ENCODE data around the gene SPDYE4. TPM values are rescaled to one million over a fixed set of nuclear protein-coding genes. Genes with fewer than 3 reads are reported as not detected.

Gene SPDYE4
- total and polyA plus RNA-seq, 9 donors, result not detected

GRCh38 chr17:8803531-8804420, 45.4 kb upstream of the SPDYE4 start:
- no peak for TF ChIP-seq POLR2A (IDR thresholded peaks at IDR 0.05)
- TF ChIP-seq EP300 (IDR thresholded peaks at IDR 0.05), result no peak
- no peak for TF ChIP-seq CTCF (IDR thresholded peaks at IDR 0.05)
- Histone ChIP-seq H3K36me3 (no peaks in the 10 kb centered on the region), H3K27ac (no peak overlapping the region), H3K4me3 (no peak overlapping the region), H3K4me1 (ENCODE audit: insufficient read depth) (no peaks in the 10 kb centered on the region), H3K27me3 (no peaks in the 10 kb centered on the region), H3K9me3 (no peaks in the 10 kb centered on the region)
- no peak for DNase-seq
- intact Hi-C loops (cut with DNase I), result no loop called here
- WGBS, 3 donors, result 68 to 73% (median 71%) methylated on average over 19 of the region's 19 CpGs

- Histone ChIP-seq H3K36me3 (no peaks in the 10 kb centered on the region), H3K4me1 (ENCODE audit: insufficient read depth) (no peaks in the 10 kb centered on the region), H3K9me3 (no peaks in the 10 kb centered on the region), H3K27ac (no peak overlapping the region), H3K27me3 (no peaks in the 10 kb centered on the region), H3K4me3 (no peak overlapping the region)
- no peak for TF ChIP-seq CTCF (IDR thresholded peaks at IDR 0.05)
- no peak for TF ChIP-seq EP300 (IDR thresholded peaks at IDR 0.05)
- TF ChIP-seq POLR2A (IDR thresholded peaks at IDR 0.05), result no peak
- DNase-seq, result no peak
- intact Hi-C loops (cut with DNase I), result no loop called here
- WGBS, 3 donors, result 83 to 89% (median 85%) methylated on average over 6 of the region's 6 CpGs
Observed at GRCh38 chr17:8801135-8801840, 42.9 kb upstream of the SPDYE4 start.

GRCh38 chr17:8800656-8801055, 42.3 kb upstream of the SPDYE4 start:
- H3K9me3 ChIP-seq, result no peaks in the 10 kb centered on the region
- H3K4me1 ChIP-seq (ENCODE audit: insufficient read depth), result no peaks in the 10 kb centered on the region
- H3K36me3 ChIP-seq, result no peaks in the 10 kb centered on the region
- intact Hi-C loops (cut with DNase I), result no loop called here
- no peak overlapping the region for H3K4me3 ChIP-seq
- no peak overlapping the region for H3K27ac ChIP-seq
- WGBS, 3 donors, result 74 to 82% (median 77%) methylated on average over 2 of the region's 2 CpGs
- DNase-seq, result no peak
- H3K27me3 ChIP-seq, result no peaks in the 10 kb centered on the region
- TF ChIP-seq EP300 (IDR thresholded peaks at IDR 0.05), result no peak
- TF ChIP-seq POLR2A (IDR thresholded peaks at IDR 0.05), result no peak
- no peak for TF ChIP-seq CTCF (IDR thresholded peaks at IDR 0.05)

- Histone ChIP-seq H3K27ac (no peak overlapping the region), H3K27me3 (no peaks in the 10 kb centered on the region), H3K4me3 (no peak overlapping the region), H3K9me3 (no peaks in the 10 kb centered on the region), H3K4me1 (ENCODE audit: insufficient read depth) (no peaks in the 10 kb centered on the region), H3K36me3 (no peaks in the 10 kb centered on the region)
- WGBS, 3 donors, result 38 to 47% (median 40%) methylated on average over 14 to 15 of the region's 15 CpGs
- intact Hi-C loops (cut with DNase I), result no loop called here
- no peak for DNase-seq
- TF ChIP-seq EP300 (IDR thresholded peaks at IDR 0.05) (no peak), POLR2A (IDR thresholded peaks at IDR 0.05) (no peak), CTCF (IDR thresholded peaks at IDR 0.05) (no peak)
Observed at GRCh38 chr17:8799570-8800212, 41.3 kb upstream of the SPDYE4 start.
